ENCODE measurements around the gene NR2C2.

The NR2C2 gene

GRCh38 chr3:14906355-14906971 is 40.9 kb upstream of the NR2C2 start:
- TF ChIP-seq CTCF (IDR thresholded peaks at IDR 0.05; ENCODE audit: extremely low read depth, missing control alignments), result no peak
- no peak for DNase-seq (ENCODE audit: low spot score)

GRCh38 chr3:14907043-14907966 is 40.1 kb upstream of the NR2C2 start:
- no peak for TF ChIP-seq CTCF (IDR thresholded peaks at IDR 0.05; ENCODE audit: extremely low read depth, missing control alignments)
- no peak for DNase-seq (ENCODE audit: low spot score)

- no peak for TF ChIP-seq CTCF (IDR thresholded peaks at IDR 0.05; ENCODE audit: extremely low read depth, missing control alignments)
- no peak for DNase-seq (ENCODE audit: low spot score)
Observed at GRCh38 chr3:14909250-14909649, 38.1 kb upstream of the NR2C2 start.

- no peak for DNase-seq (ENCODE audit: low spot score)
- TF ChIP-seq CTCF (IDR thresholded peaks at IDR 0.05; ENCODE audit: extremely low read depth, missing control alignments), result no peak
Observed at GRCh38 chr3:14911651-14912050, 35.7 kb upstream of the NR2C2 start.

GRCh38 chr3:14913071-14913925 is 34.1 kb upstream of the NR2C2 start:
- no peak for TF ChIP-seq CTCF (IDR thresholded peaks at IDR 0.05; ENCODE audit: extremely low read depth, missing control alignments)
- DNase-seq (ENCODE audit: low spot score), result no peak

GRCh38 chr3:14913926-14914778 is 33.2 kb upstream of the NR2C2 start:
- no peak for DNase-seq (ENCODE audit: low spot score)
- TF ChIP-seq CTCF (IDR thresholded peaks at IDR 0.05; ENCODE audit: extremely low read depth, missing control alignments), result no peak

Measured in GM20000 (cell line).